ENCODE measurements around the gene ORAI3.

GRCh38 chr16:30899794-30900193 is 49.1 kb upstream of the ORAI3 start:
- no peak for TF ChIP-seq POLR2A (IDR thresholded peaks at IDR 0.05)
- TF ChIP-seq, protein P1, sequence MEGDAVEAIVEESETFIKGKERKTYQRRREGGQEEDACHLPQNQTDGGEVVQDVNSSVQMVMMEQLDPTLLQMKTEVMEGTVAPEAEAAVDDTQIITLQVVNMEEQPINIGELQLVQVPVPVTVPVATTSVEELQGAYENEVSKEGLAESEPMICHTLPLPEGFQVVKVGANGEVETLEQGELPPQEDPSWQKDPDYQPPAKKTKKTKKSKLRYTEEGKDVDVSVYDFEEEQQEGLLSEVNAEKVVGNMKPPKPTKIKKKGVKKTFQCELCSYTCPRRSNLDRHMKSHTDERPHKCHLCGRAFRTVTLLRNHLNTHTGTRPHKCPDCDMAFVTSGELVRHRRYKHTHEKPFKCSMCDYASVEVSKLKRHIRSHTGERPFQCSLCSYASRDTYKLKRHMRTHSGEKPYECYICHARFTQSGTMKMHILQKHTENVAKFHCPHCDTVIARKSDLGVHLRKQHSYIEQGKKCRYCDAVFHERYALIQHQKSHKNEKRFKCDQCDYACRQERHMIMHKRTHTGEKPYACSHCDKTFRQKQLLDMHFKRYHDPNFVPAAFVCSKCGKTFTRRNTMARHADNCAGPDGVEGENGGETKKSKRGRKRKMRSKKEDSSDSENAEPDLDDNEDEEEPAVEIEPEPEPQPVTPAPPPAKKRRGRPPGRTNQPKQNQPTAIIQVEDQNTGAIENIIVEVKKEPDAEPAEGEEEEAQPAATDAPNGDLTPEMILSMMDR (IDR thresholded peaks at IDR 0.05 in 4 of 5, conservative IDR thresholded peaks at IDR 0.05 in 1 of 5) = no peak

All from gastrocnemius medialis (tissue), 4 donors.